ENCODE measurements around the gene CLHC1. TPM values are rescaled to one million over a fixed set of nuclear protein-coding genes. Genes with fewer than 3 reads are reported as not detected.
A peak's percentile ranks its signal among the peaks of the same experiment; 100 is the strongest.
"Not testable (repeated sequence)": the region's sequence is repeated elsewhere in the genome, so short reads cannot be mapped to it uniquely, and the experiment has no call there.

Gene CLHC1
- total RNA-seq, 1 experiment from 2014 or later = 10.4 TPM

DNA sequence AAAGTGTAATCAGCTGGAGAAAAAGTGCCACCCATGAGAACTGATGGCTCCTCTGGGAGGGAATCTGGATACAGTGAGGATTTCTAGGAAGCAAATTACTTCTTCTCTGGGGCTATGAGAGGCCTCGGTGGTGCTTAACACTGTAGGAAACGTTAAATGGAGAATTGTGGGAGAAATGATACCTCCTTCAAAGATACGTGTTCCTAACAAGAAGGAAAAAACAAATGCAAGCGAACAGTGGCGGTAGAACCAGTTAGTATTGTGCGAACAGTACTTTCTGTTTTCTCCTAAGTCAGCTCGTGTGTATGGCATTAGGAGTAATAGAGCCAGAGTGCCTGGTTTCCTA is 37.5 kb upstream of the CLHC1 start:
- DNase-seq = no peak
- intact Hi-C loops (cut with micrococcal nuclease; ENCODE audit: unreplicated experiment) = no loop called here
- TF ChIP-seq, protein P1, sequence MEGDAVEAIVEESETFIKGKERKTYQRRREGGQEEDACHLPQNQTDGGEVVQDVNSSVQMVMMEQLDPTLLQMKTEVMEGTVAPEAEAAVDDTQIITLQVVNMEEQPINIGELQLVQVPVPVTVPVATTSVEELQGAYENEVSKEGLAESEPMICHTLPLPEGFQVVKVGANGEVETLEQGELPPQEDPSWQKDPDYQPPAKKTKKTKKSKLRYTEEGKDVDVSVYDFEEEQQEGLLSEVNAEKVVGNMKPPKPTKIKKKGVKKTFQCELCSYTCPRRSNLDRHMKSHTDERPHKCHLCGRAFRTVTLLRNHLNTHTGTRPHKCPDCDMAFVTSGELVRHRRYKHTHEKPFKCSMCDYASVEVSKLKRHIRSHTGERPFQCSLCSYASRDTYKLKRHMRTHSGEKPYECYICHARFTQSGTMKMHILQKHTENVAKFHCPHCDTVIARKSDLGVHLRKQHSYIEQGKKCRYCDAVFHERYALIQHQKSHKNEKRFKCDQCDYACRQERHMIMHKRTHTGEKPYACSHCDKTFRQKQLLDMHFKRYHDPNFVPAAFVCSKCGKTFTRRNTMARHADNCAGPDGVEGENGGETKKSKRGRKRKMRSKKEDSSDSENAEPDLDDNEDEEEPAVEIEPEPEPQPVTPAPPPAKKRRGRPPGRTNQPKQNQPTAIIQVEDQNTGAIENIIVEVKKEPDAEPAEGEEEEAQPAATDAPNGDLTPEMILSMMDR (IDR thresholded peaks at IDR 0.05; ENCODE audit: unreplicated experiment) = no peak
- peak overlapping the region; percentile 66 for H3K4me3 Mint-ChIP-seq (ENCODE audit: low read depth, unreplicated experiment)
- BruUV-seq (replicated peaks) = TSS peak; percentile 88
- H3K27ac Mint-ChIP-seq (ENCODE audit: unreplicated experiment) = peak overlapping the region; percentile 64
- H3K4me1 Mint-ChIP-seq (ENCODE audit: low read depth, unreplicated experiment) = no peaks in the 10 kb centered on the region
- CTCF ChIA-PET = no interaction called here
- no peaks in the 10 kb centered on the region for H3K9me3 Mint-ChIP-seq (ENCODE audit: low read depth, unreplicated experiment)
- no peaks in the 10 kb centered on the region for H3K27me3 Mint-ChIP-seq (ENCODE audit: unreplicated experiment)
- peaks cover 27% of the 10 kb centered on the region for H3K36me3 Mint-ChIP-seq (ENCODE audit: insufficient read depth, unreplicated experiment)

DNA sequence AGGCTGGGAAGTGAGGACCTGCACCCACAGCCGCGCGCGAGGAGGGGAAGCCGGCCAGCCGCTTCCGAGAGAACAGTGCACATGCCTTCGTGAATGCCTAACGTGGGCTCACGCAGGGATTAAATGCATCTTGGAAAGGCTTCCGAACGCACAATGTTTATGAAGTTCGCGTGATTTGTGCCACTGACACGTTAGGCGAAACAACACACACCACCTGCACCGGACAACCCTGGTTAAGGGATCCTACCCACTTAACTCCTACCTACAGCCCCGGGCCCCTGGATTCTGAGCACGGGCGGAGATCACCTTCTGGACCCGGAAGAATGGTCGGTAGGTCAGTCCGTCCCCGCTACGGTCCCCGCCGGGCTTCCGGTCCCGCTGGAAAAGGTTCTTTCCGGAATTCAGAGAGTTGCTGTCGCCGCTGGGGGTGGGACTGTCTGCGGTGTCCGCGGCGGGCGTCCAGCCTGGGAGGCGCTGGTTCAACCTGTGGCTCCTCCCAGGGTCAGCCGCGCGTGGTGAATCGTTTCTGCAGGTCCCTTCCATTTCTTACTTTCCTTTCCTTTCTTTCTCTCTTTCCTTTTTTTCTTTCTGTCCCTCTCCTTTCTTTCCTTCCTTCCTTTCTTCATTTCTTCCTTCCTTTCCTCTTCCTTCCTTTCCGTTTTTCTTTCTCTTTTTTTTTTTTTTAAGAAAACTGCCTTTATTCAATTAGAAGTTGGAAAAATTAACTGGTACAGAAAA is 37.0 kb upstream of the CLHC1 start, which contains the start of gene MTIF2:
TSS of gene MTIF2 (minus strand) at position 325 of the 738 bp plus-strand sequence. CDS start 5,373 bp downstream, outside the sequence.
- TSS peak; percentile 87 for BruUV-seq (replicated peaks)
- TF ChIP-seq, protein P1 (IDR thresholded peaks at IDR 0.05; ENCODE audit: unreplicated experiment) = no peak
- H3K27me3 Mint-ChIP-seq (ENCODE audit: unreplicated experiment) = no peaks in the 10 kb centered on the region
- H3K4me1 Mint-ChIP-seq (ENCODE audit: low read depth, unreplicated experiment) = no peaks in the 10 kb centered on the region
- intact Hi-C loops (cut with micrococcal nuclease; ENCODE audit: unreplicated experiment) = no loop called here
- peak within 1 kb of the TSS; percentile 64 for H3K27ac Mint-ChIP-seq (ENCODE audit: unreplicated experiment)
- DNase-seq = peak; percentile 97
- peaks cover 27% of the 10 kb centered on the region for H3K36me3 Mint-ChIP-seq (ENCODE audit: insufficient read depth, unreplicated experiment)
- H3K4me3 Mint-ChIP-seq (ENCODE audit: low read depth, unreplicated experiment) = peak within 1 kb of the TSS; percentile 66
- CTCF ChIA-PET = interaction anchor here (0.6 kb wide), 1 partner anchor 156 kb away, joined by 7 read pairs; no protein-coding TSS in a partner anchor
- H3K9me3 Mint-ChIP-seq (ENCODE audit: low read depth, unreplicated experiment) = no peaks in the 10 kb centered on the region

DNA sequence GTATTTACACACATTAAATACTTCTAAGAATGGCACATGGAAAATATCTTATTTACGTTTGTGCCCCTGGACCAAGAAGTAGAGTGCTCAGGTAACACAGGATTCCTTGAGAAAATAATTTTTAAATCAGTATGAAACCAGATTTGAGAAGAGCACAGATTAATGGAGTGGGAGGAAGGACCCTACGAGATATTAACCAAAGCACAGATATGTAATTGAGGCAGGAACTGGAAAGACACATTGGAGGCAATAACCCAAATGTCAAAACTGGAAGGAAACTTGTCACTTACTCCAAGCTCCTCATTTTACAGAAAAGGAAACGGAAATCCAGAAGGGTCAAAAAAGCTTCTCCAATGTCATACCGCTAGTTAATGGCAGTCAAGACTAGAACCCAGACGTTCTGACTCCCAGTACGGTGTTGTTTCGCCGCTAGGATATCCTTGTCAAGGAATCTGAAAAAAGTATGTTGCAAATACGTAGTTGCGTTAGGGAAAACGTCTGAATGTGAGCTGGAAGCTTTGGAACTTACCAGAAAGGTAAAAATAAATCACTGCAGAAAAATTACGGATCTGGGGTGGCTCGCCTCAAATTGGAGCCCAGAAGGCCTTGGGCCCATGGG is 36.3 kb upstream of the CLHC1 start:
- CTCF ChIA-PET = interaction anchor here (0.6 kb wide), 1 partner anchor 156 kb away, joined by 7 read pairs; no protein-coding TSS in a partner anchor
- no TSS peak for BruUV-seq (replicated peaks)
- no peaks in the 10 kb centered on the region for H3K4me1 Mint-ChIP-seq (ENCODE audit: low read depth, unreplicated experiment)
- intact Hi-C loops (cut with micrococcal nuclease; ENCODE audit: unreplicated experiment) = no loop called here
- DNase-seq = no peak
- peaks cover 27% of the 10 kb centered on the region for H3K36me3 Mint-ChIP-seq (ENCODE audit: insufficient read depth, unreplicated experiment)
- H3K9me3 Mint-ChIP-seq (ENCODE audit: low read depth, unreplicated experiment) = no peaks in the 10 kb centered on the region
- peak overlapping the region; percentile 66 for H3K4me3 Mint-ChIP-seq (ENCODE audit: low read depth, unreplicated experiment)
- no peaks in the 10 kb centered on the region for H3K27me3 Mint-ChIP-seq (ENCODE audit: unreplicated experiment)
- H3K27ac Mint-ChIP-seq (ENCODE audit: unreplicated experiment) = peak overlapping the region; percentile 64
- TF ChIP-seq, protein P1 (IDR thresholded peaks at IDR 0.05; ENCODE audit: unreplicated experiment) = no peak

DNA sequence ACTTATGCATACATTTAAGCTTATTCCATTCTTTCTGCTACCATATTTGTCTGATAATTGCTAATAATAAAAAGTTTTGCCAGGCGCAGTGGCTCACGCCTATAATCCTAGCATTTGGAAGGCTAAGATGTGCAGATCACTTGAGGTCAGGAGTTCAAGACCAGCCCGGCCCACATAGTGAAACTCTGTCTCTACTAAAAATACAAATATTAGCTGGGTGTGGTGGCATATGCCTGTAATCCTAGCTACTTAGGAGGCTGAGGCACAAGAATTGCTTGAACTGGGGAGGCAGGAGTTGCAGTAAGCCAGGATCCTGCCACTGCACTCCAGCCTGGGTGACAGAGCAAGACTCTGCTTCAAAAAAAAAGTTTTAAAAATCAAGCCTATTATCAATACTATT is 27.5 kb upstream of the CLHC1 start:
- DNase-seq; intact Hi-C loops (cut with micrococcal nuclease; ENCODE audit: unreplicated experiment); H3K4me1 Mint-ChIP-seq (ENCODE audit: low read depth, unreplicated experiment); H3K9me3 Mint-ChIP-seq (ENCODE audit: low read depth, unreplicated experiment); H3K27ac Mint-ChIP-seq (ENCODE audit: unreplicated experiment); H3K27me3 Mint-ChIP-seq (ENCODE audit: unreplicated experiment); BruUV-seq (replicated peaks); H3K4me3 Mint-ChIP-seq (ENCODE audit: low read depth, unreplicated experiment): not testable (repeated sequence)
- CTCF ChIA-PET = interaction anchor here (0.7 kb wide), 1 partner anchor 438 kb away, joined by 3 read pairs; no protein-coding TSS in a partner anchor
- H3K36me3 Mint-ChIP-seq (ENCODE audit: insufficient read depth, unreplicated experiment) = peaks cover 26% of the 10 kb centered on the region

Data from Calu3 (cell line).